ENCODE data around the gene JMJD7.

- TF ChIP-seq PATZ1 (CRISPR knock-in tag; IDR thresholded peaks at IDR 0.05; ENCODE audit: borderline replicate concordance) (no peak), ZNF8 (CRISPR knock-in tag; IDR thresholded peaks at IDR 0.05) (no peak), CSRNP3 (CRISPR knock-in tag; IDR thresholded peaks at IDR 0.05) (no peak), CREB5 (CRISPR knock-in tag; IDR thresholded peaks at IDR 0.05; ENCODE audit: low read depth) (no peak), TSHZ2 (CRISPR knock-in tag; IDR thresholded peaks at IDR 0.05) (no peak), GLIS3 (CRISPR knock-in tag; IDR thresholded peaks at IDR 0.05) (no peak), RARB (CRISPR knock-in tag; IDR thresholded peaks at IDR 0.05) (no peak), TOX (CRISPR knock-in tag; IDR thresholded peaks at IDR 0.05; ENCODE audit: borderline replicate concordance) (no peak)
These were observed 12.8 kb downstream of the JMJD7 start for GRCh38 chr15:41840673-41841072.
